SHP77 (cell line): Measurements from ENCODE around the gene ALDH1L1.

Source experiments
- DNase-seq, 2 experiments: peaks; one replicate each; lab custom pipeline; 2025; lab: John Stamatoyannopoulos, UW

The ALDH1L1 gene

GRCh38 chr3:126180477-126181397, at the start of gene ALDH1L1:
Gene ALDH1L1, minus strand, starts transcription at chr3:126180586. Its CDS starts 19,607 bp downstream, at chr3:126160979.
- no peak for DNase-seq

GRCh38 chr3:126226374-126226773, 46.0 kb upstream of the ALDH1L1 start:
- DNase-seq, result no peak

- DNase-seq, result no peak
These were observed 36.0 kb upstream of the ALDH1L1 start for GRCh38 chr3:126216416-126216815.

- DNase-seq, result no peak
These were observed 33.1 kb upstream of the ALDH1L1 start for GRCh38 chr3:126213379-126214028.

- DNase-seq, result no peak
These were observed 32.4 kb upstream of the ALDH1L1 start for GRCh38 chr3:126212620-126213378.

- DNase-seq, result no peak
These were observed 31.8 kb upstream of the ALDH1L1 start for GRCh38 chr3:126212250-126212619.

- DNase-seq, result no peak
These were observed 31.2 kb upstream of the ALDH1L1 start for GRCh38 chr3:126211569-126211968.

GRCh38 chr3:126210606-126211005, 30.2 kb upstream of the ALDH1L1 start:
- DNase-seq, result no peak

- DNase-seq, result no peak
These were observed 29.4 kb upstream of the ALDH1L1 start for GRCh38 chr3:126209741-126210140.

- DNase-seq, result peak; percentile 29 to 48
These were observed 28.3 kb upstream of the ALDH1L1 start for GRCh38 chr3:126208606-126209256.

GRCh38 chr3:126208182-126208581, 27.8 kb upstream of the ALDH1L1 start:
- no peak for DNase-seq

GRCh38 chr3:126207166-126207565, 26.8 kb upstream of the ALDH1L1 start:
- no peak for DNase-seq

- no peak for DNase-seq
These were observed 25.6 kb upstream of the ALDH1L1 start for GRCh38 chr3:126205717-126206655.

GRCh38 chr3:126202680-126203079, 22.3 kb upstream of the ALDH1L1 start:
- DNase-seq, result no peak

- no peak for DNase-seq
These were observed 21.9 kb upstream of the ALDH1L1 start for GRCh38 chr3:126202276-126202675.

- no peak for DNase-seq
These were observed 20.8 kb upstream of the ALDH1L1 start for GRCh38 chr3:126201168-126201567.

GRCh38 chr3:126200534-126200933, 20.1 kb upstream of the ALDH1L1 start:
- no peak for DNase-seq

- no peak for DNase-seq
These were observed 18.9 kb upstream of the ALDH1L1 start for GRCh38 chr3:126199256-126199655.

- peak; percentile 22 to 60 for DNase-seq
These were observed 17.6 kb upstream of the ALDH1L1 start for GRCh38 chr3:126197854-126198584.

GRCh38 chr3:126197343-126197742, 17.0 kb upstream of the ALDH1L1 start:
- no peak for DNase-seq
